ENCODE measurements around the gene AKR1C8.

Gene AKR1C8

GRCh38 chr10:5151076-5151475 lies 33.9 kb downstream of the AKR1C8 start:
- Histone ChIP-seq H3K27ac (replicated peaks) (no peak overlapping the region), H3K4me3 (replicated peaks; ENCODE audit: insufficient read depth, low read length) (no peak overlapping the region), H3K27me3 (ENCODE audit: insufficient read depth, poor library complexity, severe bottlenecking) (no peaks in the 10 kb centered on the region)
- no peak for DNase-seq (ENCODE audit: low read depth in 1 of 2, low spot score in 1 of 2)
- TF ChIP-seq REST (IDR thresholded peaks at IDR 0.05; ENCODE audit: insufficient replicate concordance, low read depth) (no peak), CTCF (IDR thresholded peaks at IDR 0.05; ENCODE audit: insufficient read depth, low read length) (no peak), POLR2AphosphoS5 (IDR thresholded peaks at IDR 0.05; ENCODE audit: low read depth) (no peak), GABPA (IDR thresholded peaks at IDR 0.05; ENCODE audit: low read depth) (no peak), SPI1 (IDR thresholded peaks at IDR 0.05; ENCODE audit: borderline replicate concordance, low read depth) (no peak)

GRCh38 chr10:5148678-5149032 lies 36.3 kb downstream of the AKR1C8 start:
- H3K27ac ChIP-seq (replicated peaks), result no peak overlapping the region
- no peaks in the 10 kb centered on the region for H3K27me3 ChIP-seq (ENCODE audit: insufficient read depth, poor library complexity, severe bottlenecking)
- H3K4me3 ChIP-seq (replicated peaks; ENCODE audit: insufficient read depth, low read length), result no peak overlapping the region
- no peak for DNase-seq (ENCODE audit: low read depth in 1 of 2, low spot score in 1 of 2)
- TF ChIP-seq REST (IDR thresholded peaks at IDR 0.05; ENCODE audit: insufficient replicate concordance, low read depth), result no peak
- no peak for TF ChIP-seq CTCF (IDR thresholded peaks at IDR 0.05; ENCODE audit: insufficient read depth, low read length)
- TF ChIP-seq SPI1 (IDR thresholded peaks at IDR 0.05; ENCODE audit: borderline replicate concordance, low read depth), result no peak
- TF ChIP-seq GABPA (IDR thresholded peaks at IDR 0.05; ENCODE audit: low read depth), result no peak
- TF ChIP-seq POLR2AphosphoS5 (IDR thresholded peaks at IDR 0.05; ENCODE audit: low read depth), result no peak

GRCh38 chr10:5147981-5148677 lies 36.8 kb downstream of the AKR1C8 start:
- no peak overlapping the region for H3K27ac ChIP-seq (replicated peaks)
- H3K4me3 ChIP-seq (replicated peaks; ENCODE audit: insufficient read depth, low read length), result no peak overlapping the region
- no peak for DNase-seq (ENCODE audit: low read depth in 1 of 2, low spot score in 1 of 2)
- no peaks in the 10 kb centered on the region for H3K27me3 ChIP-seq (ENCODE audit: insufficient read depth, poor library complexity, severe bottlenecking)
- no peak for TF ChIP-seq GABPA (IDR thresholded peaks at IDR 0.05; ENCODE audit: low read depth)
- TF ChIP-seq SPI1 (IDR thresholded peaks at IDR 0.05; ENCODE audit: borderline replicate concordance, low read depth), result no peak
- TF ChIP-seq REST (IDR thresholded peaks at IDR 0.05; ENCODE audit: insufficient replicate concordance, low read depth), result no peak

All from HL-60 (cell line).